OCI-LY1 (cell line): ENCODE measurements around the gene ZSWIM3.

Experiments used
- H2AFZ ChIP-seq: fragments of 200-600 bp; sonication (generic), shearing (Covaris generic); 2 replicates; pipeline ENCODE4 v1.6.0; 2014; ENCODE audit warnings: antibody characterized with exemption, mild to moderate bottlenecking, low read length
- H3F3A ChIP-seq: fragments of 200-600 bp; sonication (generic), shearing (Covaris generic); 2 replicates; pipeline ENCODE4 v1.6.0; 2014; ENCODE audit warnings: mild to moderate bottlenecking, antibody characterized with exemption, low read length, moderate library complexity; ENCODE audit not compliant: insufficient read depth
- H3K27ac ChIP-seq: fragments of 200-600 bp; sonication (generic); 2 replicates; pipeline ENCODE4 v1.5.1; 2014; ENCODE audit warnings: low read length, mixed run types, mild to moderate bottlenecking, low read depth; ENCODE audit not compliant: poor library complexity, severe bottlenecking
- H3K27me3 ChIP-seq: fragments of 200-600 bp; sonication (generic); 2 replicates; pipeline ENCODE4 v1.6.0; 2014; ENCODE audit warnings: antibody characterized with exemption, mild to moderate bottlenecking, low read length, moderate library complexity; ENCODE audit not compliant: insufficient read depth
- H3K36me3 ChIP-seq: fragments of 200-600 bp; sonication (generic); 2 replicates; pipeline ENCODE4 v1.6.1; 2014; ENCODE audit warnings: mild to moderate bottlenecking, antibody characterized with exemption, low read length, moderate library complexity, mixed read lengths; ENCODE audit not compliant: insufficient read depth
- H3K4me1 ChIP-seq: fragments of 200-600 bp; sonication (generic); 2 replicates; pipeline ENCODE4 v1.5.1; 2014; ENCODE audit warnings: mild to moderate bottlenecking, low read length, moderate library complexity; ENCODE audit not compliant: insufficient read depth, severe bottlenecking
- H3K4me2 ChIP-seq: fragments of 200-600 bp; sonication (generic), shearing (Covaris generic); 2 replicates; pipeline ENCODE4 v1.6.1; 2014; ENCODE audit warnings: low read length
- H3K4me3 ChIP-seq: fragments of 200-600 bp; sonication (generic); 2 replicates; pipeline ENCODE4 v1.5.1; 2014; ENCODE audit warnings: low read length, low read depth, mild to moderate bottlenecking, mixed read lengths; ENCODE audit not compliant: poor library complexity, severe bottlenecking
- H3K79me2 ChIP-seq: fragments of 200-600 bp; shearing (Covaris generic); 2 replicates; pipeline ENCODE4 v1.6.1; 2016; ENCODE audit warnings: mixed run types, low read length, mixed read lengths; ENCODE audit not compliant: insufficient read depth
- H3K9ac ChIP-seq: fragments of 200-600 bp; sonication (generic), shearing (Covaris generic); 2 replicates; pipeline ENCODE4 v1.6.1; 2014; ENCODE audit warnings: mild to moderate bottlenecking, low read length, mixed read lengths
- H3K9me2 ChIP-seq: fragments of 200-600 bp; sonication (generic), shearing (Covaris generic); 2 replicates; pipeline ENCODE4 v1.6.1; 2014; ENCODE audit warnings: low read depth, mild to moderate bottlenecking, low read length, mixed read lengths
- H3K9me3 ChIP-seq: fragments of 200-600 bp; shearing (Covaris generic); 2 replicates; pipeline ENCODE4 v1.6.1; 2014; ENCODE audit warnings: low read length, mixed read lengths
- H4K20me1 ChIP-seq: fragments of 200-600 bp; sonication (generic), shearing (Covaris generic); 2 replicates; pipeline ENCODE4 v1.6.0; 2016; ENCODE audit warnings: mild to moderate bottlenecking, low read length; ENCODE audit not compliant: insufficient read depth
- CTCF ChIP-seq: fragments of 200-600 bp; sonication (generic), shearing (Covaris generic); IDR thresholded peaks from 2 replicates; pipeline ENCODE4 v1.5.1; 2017; ENCODE audit warnings: mild to moderate bottlenecking, antibody characterized with exemption, low read length, moderate library complexity, mixed read lengths
- EZH2 ChIP-seq: fragments of 200-600 bp; sonication (generic), shearing (Covaris generic); IDR thresholded peaks from 2 replicates; pipeline ENCODE4 v1.8.0; 2017; ENCODE audit warnings: borderline replicate concordance, mixed run types, mild to moderate bottlenecking, antibody characterized with exemption, low read length, moderate library complexity, mixed read lengths

ZSWIM3 gene

GRCh38 chr20:45819466-45819865 lies 37.9 kb upstream of the ZSWIM3 start:
- H3F3A ChIP-seq: peaks cover 7% of the 10 kb centered on the region; the same call in 1 of the 2 replicates
- no peaks in the 10 kb centered on the region for H4K20me1 ChIP-seq
- H2AFZ ChIP-seq: no peak overlapping the region
- no peaks in the 10 kb centered on the region for H3K9me3 ChIP-seq
- no peak overlapping the region for H3K9ac ChIP-seq
- H3K9me2 ChIP-seq: no peaks in the 10 kb centered on the region
- no peak overlapping the region for H3K4me2 ChIP-seq
- TF ChIP-seq CTCF (no peak), EZH2 (no peak)
- H3K27me3 ChIP-seq: no peaks in the 10 kb centered on the region
- peaks cover 33% of the 10 kb centered on the region for H3K36me3 ChIP-seq
- peaks cover 1% of the 10 kb centered on the region for H3K4me1 ChIP-seq
- no peak overlapping the region for H3K4me3 ChIP-seq
- H3K27ac ChIP-seq: no peak overlapping the region
- H3K79me2 ChIP-seq: no peaks in the 10 kb centered on the region

- Histone ChIP-seq H3K27ac (no peak overlapping the region), H2AFZ (no peak overlapping the region), H3K9ac (no peak overlapping the region), H3F3A (peaks cover 7% of the 10 kb centered on the region; the same call in 1 of the 2 replicates), H3K4me1 (no peaks in the 10 kb centered on the region), H3K79me2 (no peaks in the 10 kb centered on the region), H4K20me1 (no peaks in the 10 kb centered on the region), H3K4me3 (no peak overlapping the region), H3K9me3 (no peaks in the 10 kb centered on the region), H3K36me3 (peaks cover 10% of the 10 kb centered on the region), H3K27me3 (no peaks in the 10 kb centered on the region), H3K4me2 (no peak overlapping the region), H3K9me2 (no peaks in the 10 kb centered on the region)
- no peak for TF ChIP-seq CTCF
- TF ChIP-seq EZH2: no peak
Observed at GRCh38 chr20:45821947-45822346, 35.5 kb upstream of the ZSWIM3 start.

GRCh38 chr20:45822857-45823256 lies 34.6 kb upstream of the ZSWIM3 start:
- Histone ChIP-seq H4K20me1 (no peaks in the 10 kb centered on the region), H3K4me1 (no peaks in the 10 kb centered on the region), H2AFZ (no peak overlapping the region), H3F3A (peaks cover 5% of the 10 kb centered on the region; the same call in 1 of the 2 replicates), H3K4me2 (no peak overlapping the region), H3K27me3 (no peaks in the 10 kb centered on the region), H3K27ac (no peak overlapping the region), H3K9me2 (no peaks in the 10 kb centered on the region), H3K36me3 (peaks cover under 1% of the 10 kb centered on the region; the same call in 1 of the 2 replicates), H3K9me3 (no peaks in the 10 kb centered on the region), H3K79me2 (no peaks in the 10 kb centered on the region), H3K4me3 (no peak overlapping the region), H3K9ac (no peak overlapping the region)
- TF ChIP-seq CTCF (no peak), EZH2 (no peak)
